Natural killer cell (primary cell): ENCODE measurements around the gene DDX11. TPM values are rescaled to one million over a fixed set of nuclear protein-coding genes. Genes with fewer than 3 reads are reported as not detected.
"Not testable (repeated sequence)": the region's sequence is repeated elsewhere in the genome, so short reads cannot be mapped to it uniquely, and the experiment has no call there.

ENCODE experiments used
- ATAC-seq, 3 donors: fragments of 150-1000 bp in 2 of 3; fragments of 200-7000 bp in 1 of 3; cut with Tn5 transposase; 1 replicate in 1 of 3; 2 replicates in 2 of 3; pipeline ENCODE4 v1.10.0; 2021; ENCODE audit warnings: mild to moderate bottlenecking in 2 of 3, moderate library complexity in 2 of 3
- DNase-seq, 2 donors: peaks; one replicate each; pipeline versions ENCODE4 v3.0.0 to v3.0.0-alpha.2; 2013 to 2021; ENCODE audit warnings: mixed read lengths in 1 of 2
- H3K27ac ChIP-seq: one replicate; pipeline ENCODE4 v1.5.1; 2013; ENCODE audit warnings: mild to moderate bottlenecking, low read length
- H3K27me3 ChIP-seq: one replicate; pipeline ENCODE4 v1.6.1; 2013; ENCODE audit warnings: low read length; ENCODE audit not compliant: control insufficient read depth, insufficient read depth
- H3K36me3 ChIP-seq: one replicate; pipeline ENCODE4 v1.6.1; 2013; ENCODE audit warnings: low read length; ENCODE audit not compliant: control insufficient read depth, insufficient read depth
- H3K4me1 ChIP-seq: one replicate; pipeline ENCODE4 v1.6.1; 2013; ENCODE audit warnings: low read length; ENCODE audit not compliant: control insufficient read depth, insufficient read depth
- H3K4me3 ChIP-seq: one replicate; pipeline ENCODE4 v1.5.1; 2013; ENCODE audit warnings: low read length
- H3K9me3 ChIP-seq: one replicate; pipeline ENCODE4 v1.6.1; 2013; ENCODE audit warnings: low read length; ENCODE audit not compliant: control insufficient read depth, insufficient read depth
- H3K27ac Mint-ChIP-seq, 2 donors: one replicate each; pipeline ENCODE4 v1.8.0; 2022; ENCODE audit warnings: mild to moderate bottlenecking in 2 of 2, mixed read lengths in 2 of 2, moderate library complexity in 1 of 2
- H3K27me3 Mint-ChIP-seq, 2 donors: one replicate each; pipeline ENCODE4 v1.8.0; 2022; ENCODE audit warnings: low read depth in 2 of 2, mixed read lengths in 2 of 2
- H3K36me3 Mint-ChIP-seq: one replicate; pipeline ENCODE4 v1.8.0; 2022; ENCODE audit warnings: mixed read lengths
- H3K4me1 Mint-ChIP-seq, 2 donors: one replicate each; pipeline ENCODE4 v1.8.0; 2022; ENCODE audit warnings: mixed read lengths in 2 of 2
- H3K4me3 Mint-ChIP-seq: one replicate; pipeline ENCODE4 v1.8.0; 2022; ENCODE audit warnings: mild to moderate bottlenecking, moderate library complexity, mixed read lengths
- H3K9me3 Mint-ChIP-seq, 2 donors: one replicate each; pipeline ENCODE4 v1.8.0; 2022; ENCODE audit warnings: mixed read lengths in 2 of 2
- WGBS: methylation state at CpG from one replicate; pipeline ENCODE4 v1.1.7; 2013; ENCODE audit warnings: missing lambda C conversion rate; ENCODE audit not compliant: insufficient coverage; 5-methylcytosine and 5-hydroxymethylcytosine counted together
- intact Hi-C: fragments of 100-400 bp; cut with micrococcal nuclease; formaldehyde crosslinking; loops from one replicate; pipeline ENCODE4 v1.14.2; 2022
- total RNA-seq, 4 donors: library from RNA; stranded (reverse); fragments of 120-200 nt in 1 of 4; gene quantifications; one replicate each; pipeline versions ENCODE4 v1.2.3 to v1.2.4, GENCODE V29; 2013 to 2022

DDX11 gene
- total RNA-seq, 3 donors from 2014 or later (not counting 1 experiment from before 2014, with no cell fraction given) = 25.6 to 78.5 (median 59.3) TPM

- H3K36me3 Mint-ChIP-seq, H3K4me3 Mint-ChIP-seq, H3K27me3 Mint-ChIP-seq, H3K36me3 ChIP-seq, ATAC-seq, H3K9me3 ChIP-seq, H3K4me1 Mint-ChIP-seq, H3K27ac Mint-ChIP-seq, DNase-seq, H3K9me3 Mint-ChIP-seq, H3K4me3 ChIP-seq, H3K27me3 ChIP-seq, intact Hi-C loops, H3K4me1 ChIP-seq, H3K27ac ChIP-seq: not testable (repeated sequence)
- WGBS = 86% methylated on average over 1 of the region's 3 CpGs
Observed at GRCh38 chr12:31147415-31147814, 73.8 kb downstream of the DDX11 start.

- H3K36me3 ChIP-seq, ATAC-seq, H3K4me3 ChIP-seq, H3K4me1 Mint-ChIP-seq, H3K36me3 Mint-ChIP-seq, H3K9me3 Mint-ChIP-seq, intact Hi-C loops, H3K9me3 ChIP-seq, H3K27ac Mint-ChIP-seq, H3K4me1 ChIP-seq, H3K27ac ChIP-seq, H3K27me3 Mint-ChIP-seq, H3K4me3 Mint-ChIP-seq, H3K27me3 ChIP-seq, DNase-seq: not testable (repeated sequence)
- WGBS = 95% methylated on average over 4 of the region's 4 CpGs
Observed at GRCh38 chr12:31150766-31151165, 77.1 kb downstream of the DDX11 start.

Other genes with a start within 250 kb of the DDX11 start
- gene TSPAN11, start 147.1 kb upstream of the DDX11 start, total RNA-seq = not detected